Measurements from ENCODE around the gene DENND5A. TPM values are rescaled to one million over a fixed set of nuclear protein-coding genes. Genes with fewer than 3 reads are reported as not detected.

DENND5A gene
- total RNA-seq, 4 donors from 2014 or later, result 6.1 to 67.7 (median 23.2) TPM

- H3K4me3 ChIP-seq, result no peak overlapping the region
- H3K27me3 ChIP-seq, result no peaks in the 10 kb centered on the region
- peaks cover 0 to under 1% (median 0%) of the 10 kb centered on the region in 3 donors for H3K36me3 ChIP-seq
- H3K4me1 ChIP-seq, result no peaks in the 10 kb centered on the region
- no peak for TF ChIP-seq POLR2A (IDR thresholded peaks at IDR 0.05)
- TF ChIP-seq CTCF (IDR thresholded peaks at IDR 0.05), result no peak
- H3K9me3 ChIP-seq, result no peaks in the 10 kb centered on the region
- no peak overlapping the region for H3K27ac ChIP-seq
- DNase-seq, result no peak
These were observed 131.2 kb downstream of the DENND5A start for GRCh38 chr11:9133956-9134355.

- no peak for TF ChIP-seq CTCF (IDR thresholded peaks at IDR 0.05)
- TF ChIP-seq POLR2A (IDR thresholded peaks at IDR 0.05), result no peak
- no peak overlapping the region for H3K27ac ChIP-seq
- H3K36me3 ChIP-seq, result no peaks in the 10 kb centered on the region
- H3K4me3 ChIP-seq, result no peak overlapping the region
- H3K4me1 ChIP-seq, result no peaks in the 10 kb centered on the region
- H3K9me3 ChIP-seq, result no peaks in the 10 kb centered on the region
- no peak for DNase-seq
- H3K27me3 ChIP-seq, result no peaks in the 10 kb centered on the region
These were observed 132.8 kb downstream of the DENND5A start for GRCh38 chr11:9132203-9132878.

GRCh38 chr11:9130297-9130696, 134.9 kb downstream of the DENND5A start:
- H3K4me3 ChIP-seq, result no peak overlapping the region
- H3K4me1 ChIP-seq, result no peaks in the 10 kb centered on the region
- H3K27me3 ChIP-seq, result no peaks in the 10 kb centered on the region
- no peak for DNase-seq
- H3K9me3 ChIP-seq, result no peaks in the 10 kb centered on the region
- TF ChIP-seq CTCF (IDR thresholded peaks at IDR 0.05) (no peak), POLR2A (IDR thresholded peaks at IDR 0.05) (no peak)
- no peak overlapping the region for H3K27ac ChIP-seq
- no peaks in the 10 kb centered on the region for H3K36me3 ChIP-seq

- DNase-seq, result no peak
- TF ChIP-seq POLR2A (IDR thresholded peaks at IDR 0.05) (no peak), CTCF (IDR thresholded peaks at IDR 0.05) (no peak)
These were observed 138.5 kb downstream of the DENND5A start for GRCh38 chr11:9126636-9127035.

GRCh38 chr11:9125185-9125886, 139.8 kb downstream of the DENND5A start:
- no peak for TF ChIP-seq CTCF (IDR thresholded peaks at IDR 0.05)
- DNase-seq, result no peak
- no peaks in the 10 kb centered on the region for H3K9me3 ChIP-seq
- H3K4me3 ChIP-seq, result no peak overlapping the region
- H3K36me3 ChIP-seq, result no peaks in the 10 kb centered on the region
- H3K27ac ChIP-seq, result no peak overlapping the region
- no peaks in the 10 kb centered on the region for H3K27me3 ChIP-seq
- no peaks in the 10 kb centered on the region for H3K4me1 ChIP-seq

More at GRCh38 chr11:9126636-9127035, 138.5 kb downstream of the DENND5A start:
- Histone ChIP-seq H3K4me1 (no peaks in the 10 kb centered on the region), H3K4me3 (no peak overlapping the region), H3K36me3 (no peaks in the 10 kb centered on the region), H3K27ac (no peak overlapping the region), H3K9me3 (no peaks in the 10 kb centered on the region), H3K27me3 (no peaks in the 10 kb centered on the region)

Measured in Peyer's patch (tissue), 4 donors.